ENCODE measurements around the gene ZNF385B. TPM values are rescaled to one million over a fixed set of nuclear protein-coding genes. Genes with fewer than 3 reads are reported as not detected.

ZNF385B gene
- polyA plus RNA-seq, 1 donor (not counting 4 experiments of a cell fraction or from before 2014, with no cell fraction given) = 0.17 TPM

- DNase-seq (ENCODE audit: low read depth, low spot score) (no peak), FAIRE-seq (no peak)
- Histone ChIP-seq H3K79me2 (ENCODE audit: control insufficient read depth, insufficient read depth, low read length) (no peaks in the 10 kb centered on the region), H3K9ac (ENCODE audit: control insufficient read depth, extremely low read depth, insufficient read depth, low read length) (no peak overlapping the region), H3K9me3 (ENCODE audit: control insufficient read depth, low read depth, low read length) (no peaks in the 10 kb centered on the region), H3K4me3 (ENCODE audit: control insufficient read depth in 2 of 3, extremely low read depth in 1 of 3, insufficient read depth in 2 of 3, low read depth in 1 of 3, low read length in 3 of 3) (no peak overlapping the region), H4K20me1 (ENCODE audit: control insufficient read depth, extremely low read depth, insufficient read depth, low read length) (no peaks in the 10 kb centered on the region), H3K9me1 (ENCODE audit: control insufficient read depth, extremely low read depth, insufficient read depth, low read length) (no peaks in the 10 kb centered on the region), H2AFZ (ENCODE audit: control insufficient read depth, low read length) (no peak overlapping the region), H3K27ac (ENCODE audit: control insufficient read depth, insufficient read depth, low read length) (no peak overlapping the region), H3K4me2 (ENCODE audit: control insufficient read depth, extremely low read depth, insufficient read depth, low read depth, low read length) (no peak overlapping the region), H3K27me3 (ENCODE audit: control insufficient read depth, extremely low read depth, insufficient read depth, low read length) (no peaks in the 10 kb centered on the region), H3K36me3 (ENCODE audit: control insufficient read depth in 2 of 2, extremely low read depth in 1 of 2, insufficient read depth in 2 of 2, low read length in 2 of 2) (no peaks in the 10 kb centered on the region), H3K4me1 (ENCODE audit: control insufficient read depth, extremely low read depth, insufficient read depth, low read length) (peaks cover 9% of the 10 kb centered on the region)
- TF ChIP-seq CTCF (optimal IDR thresholded peaks at IDR 0.05 in 1 of 3, IDR thresholded peaks at IDR 0.05 in 1 of 3, conservative IDR thresholded peaks at IDR 0.05 in 1 of 3; ENCODE audit: extremely low read depth in 1 of 3, insufficient read depth in 2 of 3, low read length in 3 of 3) (no peak), EZH2 (IDR thresholded peaks at IDR 0.05; ENCODE audit: low read length) (no peak)
- dilution Hi-C loops (cut with MboI; ENCODE audit: extremely low pct_ligation_motif_present, low sequenced_read_pairs) = no loop called here
These were observed 73.3 kb downstream of the ZNF385B start for GRCh38 chr2:179788104-179788503.

DNA sequence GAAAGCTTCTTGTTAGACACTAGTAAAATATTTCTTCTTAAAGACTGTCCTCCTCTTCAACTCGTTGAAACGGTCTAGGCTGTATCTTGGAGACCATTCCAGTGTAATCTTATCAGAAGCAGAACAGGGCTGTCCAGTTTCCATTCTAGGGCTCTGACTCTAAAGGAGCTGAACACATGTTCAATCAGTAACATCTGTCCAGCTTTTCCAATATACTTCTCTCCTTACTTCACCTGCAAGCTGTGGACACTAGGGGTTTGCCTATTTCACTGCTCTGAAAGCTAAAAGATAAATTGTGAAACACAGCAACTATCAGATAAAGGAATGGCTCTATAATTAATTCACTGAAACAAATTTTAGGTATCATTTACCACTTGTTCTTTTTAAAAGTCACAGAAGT lies 73.8 kb downstream of the ZNF385B start:
- Histone ChIP-seq H4K20me1 (ENCODE audit: control insufficient read depth, extremely low read depth, insufficient read depth, low read length) (no peaks in the 10 kb centered on the region), H3K4me3 (ENCODE audit: control insufficient read depth in 2 of 3, extremely low read depth in 1 of 3, insufficient read depth in 2 of 3, low read depth in 1 of 3, low read length in 3 of 3) (no peak overlapping the region), H3K79me2 (ENCODE audit: control insufficient read depth, insufficient read depth, low read length) (no peaks in the 10 kb centered on the region), H3K36me3 (ENCODE audit: control insufficient read depth in 2 of 2, extremely low read depth in 1 of 2, insufficient read depth in 2 of 2, low read length in 2 of 2) (no peaks in the 10 kb centered on the region), H3K4me2 (ENCODE audit: control insufficient read depth, extremely low read depth, insufficient read depth, low read depth, low read length) (no peak overlapping the region), H3K9me3 (ENCODE audit: control insufficient read depth, low read depth, low read length) (no peaks in the 10 kb centered on the region), H3K9ac (ENCODE audit: control insufficient read depth, extremely low read depth, insufficient read depth, low read length) (no peak overlapping the region), H3K27me3 (ENCODE audit: control insufficient read depth, extremely low read depth, insufficient read depth, low read length) (no peaks in the 10 kb centered on the region), H3K27ac (ENCODE audit: control insufficient read depth, insufficient read depth, low read length) (no peak overlapping the region), H3K9me1 (ENCODE audit: control insufficient read depth, extremely low read depth, insufficient read depth, low read length) (no peaks in the 10 kb centered on the region), H3K4me1 (ENCODE audit: control insufficient read depth, extremely low read depth, insufficient read depth, low read length) (peaks cover 9% of the 10 kb centered on the region), H2AFZ (ENCODE audit: control insufficient read depth, low read length) (no peak overlapping the region)
- dilution Hi-C loops (cut with MboI; ENCODE audit: extremely low pct_ligation_motif_present, low sequenced_read_pairs) = no loop called here
- FAIRE-seq = no peak
- TF ChIP-seq CTCF (optimal IDR thresholded peaks at IDR 0.05 in 1 of 3, IDR thresholded peaks at IDR 0.05 in 1 of 3, conservative IDR thresholded peaks at IDR 0.05 in 1 of 3; ENCODE audit: extremely low read depth in 1 of 3, insufficient read depth in 2 of 3, low read length in 3 of 3) (no peak), EZH2 (IDR thresholded peaks at IDR 0.05; ENCODE audit: low read length) (no peak)
- DNase-seq (ENCODE audit: low read depth, low spot score) = no peak
